ENCODE measurements around the gene LRRC2. TPM values are rescaled to one million over a fixed set of nuclear protein-coding genes. Genes with fewer than 3 reads are reported as not detected.
"Not testable (repeated sequence)": the region's sequence is repeated elsewhere in the genome, so short reads cannot be mapped to it uniquely, and the experiment has no call there.

Gene LRRC2
- total and polyA plus RNA-seq, 4 donors: 1.4 to 4.6 (median 2.9) TPM

- Histone ChIP-seq H3K36me3 (ENCODE audit: control insufficient read depth, insufficient read depth, low read length) (no peaks in the 10 kb centered on the region), H3K4me3 (ENCODE audit: low read depth, low read length) (no peak overlapping the region), H3K27me3 (ENCODE audit: control insufficient read depth, insufficient read depth, low read length) (no peaks in the 10 kb centered on the region), H3K27ac (ENCODE audit: low read depth, low read length) (no peak overlapping the region), H3K9me3 (ENCODE audit: control insufficient read depth, insufficient read depth, low read length) (no peaks in the 10 kb centered on the region), H3K4me1 (ENCODE audit: control insufficient read depth, insufficient read depth, low read length) (no peaks in the 10 kb centered on the region)
- DNase-seq (ENCODE audit: low read depth in 4 of 6, low spot score in 6 of 6): peak in 1 of 6 donors; percentile 7
- 59% methylated on average over 10 of the region's 14 CpGs for WGBS (ENCODE audit: insufficient coverage)
Measured at GRCh38 chr3:46538803-46539442, 27.2 kb downstream of the LRRC2 start.

- not testable (repeated sequence) for H3K9me3 ChIP-seq (ENCODE audit: control insufficient read depth, insufficient read depth, low read length); H3K27ac ChIP-seq (ENCODE audit: low read depth, low read length); H3K4me1 ChIP-seq (ENCODE audit: control insufficient read depth, insufficient read depth, low read length); H3K36me3 ChIP-seq (ENCODE audit: control insufficient read depth, insufficient read depth, low read length); H3K4me3 ChIP-seq (ENCODE audit: low read depth, low read length); H3K27me3 ChIP-seq (ENCODE audit: control insufficient read depth, insufficient read depth, low read length); DNase-seq (ENCODE audit: low read depth in 4 of 6, low spot score in 6 of 6)
- 86% methylated on average over 1 of the region's 5 CpGs for WGBS (ENCODE audit: insufficient coverage)
Measured at GRCh38 chr3:46538425-46538802, 27.7 kb downstream of the LRRC2 start.

- H3K9me3 ChIP-seq (ENCODE audit: control insufficient read depth, insufficient read depth, low read length): no peaks in the 10 kb centered on the region
- no peaks in the 10 kb centered on the region for H3K36me3 ChIP-seq (ENCODE audit: control insufficient read depth, insufficient read depth, low read length)
- H3K27me3 ChIP-seq (ENCODE audit: control insufficient read depth, insufficient read depth, low read length): no peaks in the 10 kb centered on the region
- DNase-seq (ENCODE audit: low read depth in 4 of 6, low spot score in 6 of 6): no peak
- no peak overlapping the region for H3K27ac ChIP-seq (ENCODE audit: low read depth, low read length)
- no peak overlapping the region for H3K4me3 ChIP-seq (ENCODE audit: low read depth, low read length)
- 93% methylated on average over 5 of the region's 5 CpGs for WGBS (ENCODE audit: insufficient coverage)
- H3K4me1 ChIP-seq (ENCODE audit: control insufficient read depth, insufficient read depth, low read length): no peaks in the 10 kb centered on the region
Measured at GRCh38 chr3:46537779-46538178, 28.3 kb downstream of the LRRC2 start.

GRCh38 chr3:46537316-46537715 lies 28.8 kb downstream of the LRRC2 start:
- Histone ChIP-seq H3K36me3 (ENCODE audit: control insufficient read depth, insufficient read depth, low read length) (no peaks in the 10 kb centered on the region), H3K27ac (ENCODE audit: low read depth, low read length) (no peak overlapping the region), H3K9me3 (ENCODE audit: control insufficient read depth, insufficient read depth, low read length) (no peaks in the 10 kb centered on the region), H3K4me1 (ENCODE audit: control insufficient read depth, insufficient read depth, low read length) (no peaks in the 10 kb centered on the region), H3K4me3 (ENCODE audit: low read depth, low read length) (no peak overlapping the region), H3K27me3 (ENCODE audit: control insufficient read depth, insufficient read depth, low read length) (no peaks in the 10 kb centered on the region)
- no CpG with 5 or more reads among the region's 1 CpG for WGBS (ENCODE audit: insufficient coverage)
- no peak for DNase-seq (ENCODE audit: low read depth in 4 of 6, low spot score in 6 of 6)

- no peaks in the 10 kb centered on the region for H3K9me3 ChIP-seq (ENCODE audit: control insufficient read depth, insufficient read depth, low read length)
- no peak for DNase-seq (ENCODE audit: low read depth in 4 of 6, low spot score in 6 of 6)
- no peak overlapping the region for H3K27ac ChIP-seq (ENCODE audit: low read depth, low read length)
- no peaks in the 10 kb centered on the region for H3K27me3 ChIP-seq (ENCODE audit: control insufficient read depth, insufficient read depth, low read length)
- no peak overlapping the region for H3K4me3 ChIP-seq (ENCODE audit: low read depth, low read length)
- H3K4me1 ChIP-seq (ENCODE audit: control insufficient read depth, insufficient read depth, low read length): no peaks in the 10 kb centered on the region
- H3K36me3 ChIP-seq (ENCODE audit: control insufficient read depth, insufficient read depth, low read length): no peaks in the 10 kb centered on the region
Measured at GRCh38 chr3:46536758-46537157, 29.3 kb downstream of the LRRC2 start.

- Histone ChIP-seq H3K27me3 (ENCODE audit: control insufficient read depth, insufficient read depth, low read length) (no peaks in the 10 kb centered on the region), H3K4me3 (ENCODE audit: low read depth, low read length) (no peak overlapping the region), H3K9me3 (ENCODE audit: control insufficient read depth, insufficient read depth, low read length) (no peaks in the 10 kb centered on the region), H3K4me1 (ENCODE audit: control insufficient read depth, insufficient read depth, low read length) (no peaks in the 10 kb centered on the region), H3K27ac (ENCODE audit: low read depth, low read length) (no peak overlapping the region), H3K36me3 (ENCODE audit: control insufficient read depth, insufficient read depth, low read length) (no peaks in the 10 kb centered on the region)
- no peak for DNase-seq (ENCODE audit: low read depth in 4 of 6, low spot score in 6 of 6)
- WGBS (ENCODE audit: insufficient coverage): 94% methylated on average over 2 of the region's 5 CpGs
Measured at GRCh38 chr3:46535746-46536145, 30.4 kb downstream of the LRRC2 start.

GRCh38 chr3:46533091-46533490 lies 33.0 kb downstream of the LRRC2 start:
- no peak overlapping the region for H3K4me3 ChIP-seq (ENCODE audit: low read depth, low read length)
- H3K4me1 ChIP-seq (ENCODE audit: control insufficient read depth, insufficient read depth, low read length): no peaks in the 10 kb centered on the region
- H3K27ac ChIP-seq (ENCODE audit: low read depth, low read length): no peak overlapping the region
- H3K9me3 ChIP-seq (ENCODE audit: control insufficient read depth, insufficient read depth, low read length): no peaks in the 10 kb centered on the region
- H3K27me3 ChIP-seq (ENCODE audit: control insufficient read depth, insufficient read depth, low read length): no peaks in the 10 kb centered on the region
- WGBS (ENCODE audit: insufficient coverage): no CpG with 5 or more reads among the region's 3 CpGs
- H3K36me3 ChIP-seq (ENCODE audit: control insufficient read depth, insufficient read depth, low read length): no peaks in the 10 kb centered on the region
- no peak for DNase-seq (ENCODE audit: low read depth in 4 of 6, low spot score in 6 of 6)

GRCh38 chr3:46527239-46527638 lies 38.9 kb downstream of the LRRC2 start:
- Histone ChIP-seq H3K27me3 (ENCODE audit: control insufficient read depth, insufficient read depth, low read length) (no peaks in the 10 kb centered on the region), H3K4me1 (ENCODE audit: control insufficient read depth, insufficient read depth, low read length) (no peaks in the 10 kb centered on the region), H3K9me3 (ENCODE audit: control insufficient read depth, insufficient read depth, low read length) (no peaks in the 10 kb centered on the region), H3K27ac (ENCODE audit: low read depth, low read length) (no peak overlapping the region), H3K36me3 (ENCODE audit: control insufficient read depth, insufficient read depth, low read length) (no peaks in the 10 kb centered on the region), H3K4me3 (ENCODE audit: low read depth, low read length) (no peak overlapping the region)
- WGBS (ENCODE audit: insufficient coverage): 100% methylated on average over 2 of the region's 5 CpGs
- no peak for DNase-seq (ENCODE audit: low read depth in 4 of 6, low spot score in 6 of 6)

- no peaks in the 10 kb centered on the region for H3K9me3 ChIP-seq (ENCODE audit: control insufficient read depth, insufficient read depth, low read length)
- H3K4me1 ChIP-seq (ENCODE audit: control insufficient read depth, insufficient read depth, low read length): no peaks in the 10 kb centered on the region
- H3K36me3 ChIP-seq (ENCODE audit: control insufficient read depth, insufficient read depth, low read length): no peaks in the 10 kb centered on the region
- WGBS (ENCODE audit: insufficient coverage): 100% methylated on average over 2 of the region's 3 CpGs
- no peaks in the 10 kb centered on the region for H3K27me3 ChIP-seq (ENCODE audit: control insufficient read depth, insufficient read depth, low read length)
- no peak overlapping the region for H3K27ac ChIP-seq (ENCODE audit: low read depth, low read length)
- no peak overlapping the region for H3K4me3 ChIP-seq (ENCODE audit: low read depth, low read length)
- DNase-seq (ENCODE audit: low read depth in 4 of 6, low spot score in 6 of 6): no peak
Measured at GRCh38 chr3:46524832-46525231, 41.3 kb downstream of the LRRC2 start.

- 71% methylated on average over 2 of the region's 3 CpGs for WGBS (ENCODE audit: insufficient coverage)
- DNase-seq (ENCODE audit: low read depth in 4 of 6, low spot score in 6 of 6): no peak
- Histone ChIP-seq H3K9me3 (ENCODE audit: control insufficient read depth, insufficient read depth, low read length) (no peaks in the 10 kb centered on the region), H3K36me3 (ENCODE audit: control insufficient read depth, insufficient read depth, low read length) (no peaks in the 10 kb centered on the region), H3K4me3 (ENCODE audit: low read depth, low read length) (no peak overlapping the region), H3K27me3 (ENCODE audit: control insufficient read depth, insufficient read depth, low read length) (no peaks in the 10 kb centered on the region), H3K27ac (ENCODE audit: low read depth, low read length) (no peak overlapping the region), H3K4me1 (ENCODE audit: control insufficient read depth, insufficient read depth, low read length) (no peaks in the 10 kb centered on the region)
Measured at GRCh38 chr3:46524008-46524407, 42.1 kb downstream of the LRRC2 start.
